GM19455 (cell line): ENCODE data around the gene SFSWAP.
"Not testable (repeated sequence)": the region's sequence is repeated elsewhere in the genome, so short reads cannot be mapped to it uniquely, and the experiment has no call there.

Experiments
- ATAC-seq: cut with Tn5 transposase; IDR thresholded peaks from one replicate; pipeline ENCODE4 v1.9.1; 2021; ENCODE audit not compliant: unreplicated experiment

The SFSWAP gene

DNA sequence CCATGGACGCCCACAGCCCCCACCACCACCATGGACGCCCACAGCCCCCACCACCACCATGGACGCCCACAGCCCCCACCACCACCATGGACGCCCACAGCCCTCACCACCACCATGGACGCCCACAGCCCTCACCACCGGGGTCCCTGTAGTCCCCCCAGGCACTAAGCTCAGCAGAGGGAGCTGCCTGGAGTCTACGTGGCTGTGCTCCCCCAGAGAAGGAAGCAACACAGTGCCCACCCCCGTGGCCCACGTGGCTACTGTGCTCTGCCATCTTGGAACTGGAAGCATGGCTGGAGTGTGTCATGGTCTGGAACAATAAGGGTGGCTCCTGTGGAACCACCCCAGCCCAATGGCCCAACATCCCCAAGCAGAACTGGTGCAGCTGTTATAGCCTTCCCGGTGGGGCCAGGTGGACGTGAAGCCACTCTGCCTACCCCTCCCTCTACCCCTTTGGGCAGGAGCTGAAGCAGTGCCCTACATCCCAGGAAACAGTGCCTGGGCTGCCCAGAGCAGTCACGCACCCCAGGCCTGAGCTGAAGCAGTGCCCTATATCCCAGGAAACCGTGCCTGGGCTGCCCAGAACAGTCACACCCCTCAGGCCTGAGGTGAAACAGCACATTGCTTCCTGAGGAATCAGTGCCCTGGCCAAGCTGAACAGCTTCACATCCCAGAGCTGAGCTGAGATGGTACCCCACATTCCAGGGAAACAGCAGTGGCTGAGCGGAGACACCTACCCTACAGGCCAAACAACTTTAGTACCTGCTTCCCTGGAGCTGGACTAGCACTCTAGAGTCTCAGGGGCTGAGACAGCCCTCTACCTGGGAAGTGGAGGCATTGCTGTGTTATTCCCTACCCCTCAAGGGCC, 9.0 kb upstream of the SFSWAP start:
- no peak for ATAC-seq

DNA sequence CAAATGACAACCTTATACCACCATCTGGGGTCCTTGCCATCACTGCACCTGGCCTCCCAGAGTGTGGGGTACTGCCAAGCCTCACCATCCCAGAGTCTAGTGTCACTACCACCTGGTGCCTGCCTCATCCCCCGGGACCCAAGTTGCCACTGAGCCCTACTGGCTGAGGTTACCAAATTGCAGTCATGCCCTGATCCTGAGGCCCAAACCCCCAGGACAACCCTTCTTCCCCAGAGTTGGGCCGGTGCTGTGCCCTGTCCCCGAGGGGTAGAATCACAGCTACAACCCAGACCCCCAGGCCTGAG, 8.4 kb upstream of the SFSWAP start:
- ATAC-seq: no peak

- ATAC-seq: no peak
Observed at GRCh38 chr12:131703161-131703560, 7.7 kb upstream of the SFSWAP start.

DNA sequence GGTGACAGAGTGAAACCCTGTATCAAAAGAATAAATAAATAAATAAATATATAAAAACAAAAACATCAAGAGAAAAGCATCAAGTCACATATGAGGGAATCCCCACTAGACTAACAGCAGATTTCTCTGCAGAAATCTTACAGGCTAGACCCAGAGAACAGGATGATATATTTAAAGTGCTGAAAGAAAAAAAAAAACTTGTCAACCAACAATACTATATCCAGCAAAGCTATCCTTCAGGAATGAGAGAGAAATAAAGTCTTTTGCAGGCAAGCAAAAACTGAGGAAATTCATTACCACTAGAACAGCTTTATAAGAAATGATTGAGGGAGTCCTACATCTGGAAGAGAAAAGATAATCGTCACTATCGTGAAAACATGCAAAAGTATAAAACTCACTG, 6.4 kb upstream of the SFSWAP start:
- ATAC-seq: no peak

GRCh38 chr12:131706709-131707108, 4.2 kb upstream of the SFSWAP start:
- ATAC-seq: not testable (repeated sequence)

- ATAC-seq: no peak
Observed at GRCh38 chr12:131709226-131709625, 1.7 kb upstream of the SFSWAP start.

- ATAC-seq: no peak
Observed at GRCh38 chr12:131711551-131712205, 788 bp downstream of the SFSWAP start.

GRCh38 chr12:131713349-131713748, 2.5 kb downstream of the SFSWAP start:
- ATAC-seq: no peak

GRCh38 chr12:131714759-131715158, 3.9 kb downstream of the SFSWAP start:
- no peak for ATAC-seq

DNA sequence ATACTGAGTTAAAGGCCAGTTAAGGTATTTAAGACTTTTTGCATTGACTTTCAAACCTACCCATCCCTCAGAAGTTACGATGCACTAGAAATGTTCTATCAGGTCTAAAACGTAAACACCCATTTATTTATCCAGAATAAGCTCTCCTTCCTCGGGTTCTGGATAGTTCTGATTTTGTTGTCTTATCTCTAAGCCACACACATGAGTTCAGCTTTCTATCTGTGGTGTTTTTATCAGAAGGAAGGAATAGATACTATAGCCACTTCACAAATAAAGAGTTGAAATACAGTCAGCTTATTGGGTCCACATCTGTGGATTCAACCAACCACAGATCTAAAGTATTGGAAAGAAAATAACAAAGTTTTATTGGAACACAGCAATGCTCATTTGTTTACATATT, 5.4 kb downstream of the SFSWAP start:
- no peak for ATAC-seq

GRCh38 chr12:131720241-131720640, 9.4 kb downstream of the SFSWAP start:
- no peak for ATAC-seq

DNA sequence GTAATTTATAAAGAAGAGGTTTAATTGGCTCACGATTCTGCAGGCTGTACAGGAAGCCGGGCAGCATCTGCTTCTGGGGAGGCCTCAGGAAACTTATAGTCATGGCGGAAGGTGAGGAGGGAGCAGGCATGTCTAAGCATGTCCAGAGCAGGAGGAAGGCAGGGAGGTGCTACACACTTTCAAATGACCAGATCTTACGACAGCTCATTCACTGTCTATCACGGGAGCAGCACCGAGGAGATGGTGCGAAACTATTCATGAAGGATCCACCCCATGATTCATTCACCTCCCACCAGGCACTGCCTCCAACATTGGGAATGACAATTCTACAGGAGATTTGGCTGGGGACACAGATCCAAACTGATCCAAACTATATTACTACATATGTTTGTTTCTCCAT, 10.0 kb downstream of the SFSWAP start:
- ATAC-seq: no peak

DNA sequence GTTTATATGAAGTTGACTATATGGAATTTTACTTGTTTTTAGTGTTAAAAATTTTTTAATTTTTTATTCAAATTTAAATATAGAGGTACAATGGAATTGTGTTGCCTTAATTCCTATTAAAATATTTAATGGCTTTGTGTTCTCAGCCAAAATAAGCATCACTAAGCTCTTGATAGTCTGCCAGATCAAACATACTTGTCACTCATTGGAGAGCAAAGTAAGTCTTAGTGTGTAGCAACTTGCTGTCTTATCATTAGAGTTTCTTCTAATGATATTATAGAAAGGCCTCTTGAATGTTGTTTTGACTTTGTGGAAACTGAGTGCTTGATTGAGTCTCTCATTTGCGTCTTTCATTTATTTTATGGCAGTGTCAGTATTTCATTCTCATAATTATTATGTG, 10.7 kb downstream of the SFSWAP start:
- ATAC-seq: no peak

DNA sequence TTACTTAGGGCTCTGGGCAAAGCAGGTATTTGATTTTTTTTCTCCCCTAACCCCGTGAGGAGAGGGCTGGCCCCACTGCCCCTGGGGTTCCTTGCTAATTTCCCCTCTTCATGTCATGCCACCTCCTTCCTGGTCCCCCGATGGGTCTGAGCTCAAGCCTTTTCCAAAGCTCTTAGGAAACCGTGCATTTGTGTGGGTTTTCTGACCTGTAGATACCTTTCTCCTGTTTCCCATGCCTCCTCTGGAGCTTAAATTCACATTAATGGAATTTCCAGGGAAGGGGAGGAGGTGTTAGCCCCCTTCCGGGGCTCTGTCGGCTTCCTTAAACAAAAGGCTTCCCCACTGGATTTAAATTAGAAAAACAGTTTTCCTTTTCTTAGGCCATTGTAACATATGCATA, 12.6 kb downstream of the SFSWAP start:
- no peak for ATAC-seq

- no peak for ATAC-seq
Observed at GRCh38 chr12:131724534-131724933, 13.6 kb downstream of the SFSWAP start.

DNA sequence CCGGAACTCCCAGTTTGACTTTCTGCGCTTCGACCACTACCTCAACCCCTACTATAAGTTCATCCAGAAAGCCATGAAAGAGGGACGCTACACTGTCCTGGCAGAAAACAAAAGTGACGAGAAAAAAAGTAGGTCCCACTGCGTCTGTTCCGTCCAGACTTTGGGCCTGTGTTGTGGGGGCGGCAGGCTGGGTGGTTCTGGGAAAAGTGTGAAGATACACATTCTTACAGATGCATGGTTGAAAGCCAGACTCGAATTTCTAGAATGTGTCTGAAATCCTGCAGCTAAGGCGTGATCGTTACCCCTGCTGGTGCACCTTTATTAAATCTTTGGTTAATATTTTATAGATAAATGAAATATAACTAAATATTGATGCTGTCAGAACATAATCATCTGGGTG, 14.6 kb downstream of the SFSWAP start:
- ATAC-seq: no peak

GRCh38 chr12:131728720-131729119, 17.8 kb downstream of the SFSWAP start:
- ATAC-seq: no peak

- no peak for ATAC-seq
Observed at GRCh38 chr12:131729254-131729955, 18.5 kb downstream of the SFSWAP start.

DNA sequence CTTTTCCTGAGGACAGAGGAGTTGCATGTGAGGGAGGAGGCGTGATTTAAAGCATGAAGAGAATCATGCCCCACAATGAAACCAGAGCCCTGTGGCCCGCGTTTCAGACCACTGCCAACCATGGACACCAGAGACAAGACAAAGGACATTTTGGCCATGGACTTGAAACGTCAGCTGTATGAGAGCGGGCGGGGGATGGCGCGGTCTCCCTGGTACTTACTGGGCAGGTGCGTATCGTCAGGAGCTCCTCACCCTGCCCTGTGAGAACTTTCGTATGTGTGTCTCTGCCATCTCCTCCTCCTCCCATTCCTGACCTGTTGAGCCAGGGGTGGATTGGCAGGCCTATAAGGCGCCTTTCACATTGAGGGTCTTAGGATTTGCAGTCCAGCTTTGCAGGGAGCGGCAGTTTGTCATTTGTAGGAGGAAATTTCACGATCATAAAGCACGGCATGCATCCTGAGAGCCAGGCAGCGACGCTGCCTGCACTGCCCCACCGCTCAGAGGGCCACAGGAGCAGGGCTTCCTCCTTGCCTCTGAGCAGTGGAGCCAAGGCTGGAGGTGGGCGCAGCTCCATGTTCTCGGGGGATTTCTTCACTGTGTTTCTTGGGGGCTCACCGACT, 22.2 kb downstream of the SFSWAP start:
- no peak for ATAC-seq

DNA sequence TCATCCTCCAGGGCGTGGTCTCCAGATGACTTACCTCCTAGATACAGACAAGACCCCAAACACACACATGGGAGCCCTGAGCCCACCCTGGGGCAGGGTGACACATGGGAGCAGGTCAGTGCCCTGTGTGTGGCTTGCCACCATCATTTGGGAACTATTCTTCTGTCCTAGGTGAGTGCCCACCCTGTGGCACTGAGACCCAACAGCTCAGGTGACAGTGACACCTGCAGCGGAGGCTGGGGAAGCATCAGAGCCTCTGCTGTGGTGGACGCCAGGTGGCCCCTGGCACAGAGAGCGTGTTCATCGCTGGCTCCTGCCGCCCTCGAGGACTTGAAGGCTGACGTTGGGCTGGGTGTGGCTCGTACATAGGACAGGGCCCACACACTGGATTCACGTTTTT, 23.0 kb downstream of the SFSWAP start:
- no peak for ATAC-seq

DNA sequence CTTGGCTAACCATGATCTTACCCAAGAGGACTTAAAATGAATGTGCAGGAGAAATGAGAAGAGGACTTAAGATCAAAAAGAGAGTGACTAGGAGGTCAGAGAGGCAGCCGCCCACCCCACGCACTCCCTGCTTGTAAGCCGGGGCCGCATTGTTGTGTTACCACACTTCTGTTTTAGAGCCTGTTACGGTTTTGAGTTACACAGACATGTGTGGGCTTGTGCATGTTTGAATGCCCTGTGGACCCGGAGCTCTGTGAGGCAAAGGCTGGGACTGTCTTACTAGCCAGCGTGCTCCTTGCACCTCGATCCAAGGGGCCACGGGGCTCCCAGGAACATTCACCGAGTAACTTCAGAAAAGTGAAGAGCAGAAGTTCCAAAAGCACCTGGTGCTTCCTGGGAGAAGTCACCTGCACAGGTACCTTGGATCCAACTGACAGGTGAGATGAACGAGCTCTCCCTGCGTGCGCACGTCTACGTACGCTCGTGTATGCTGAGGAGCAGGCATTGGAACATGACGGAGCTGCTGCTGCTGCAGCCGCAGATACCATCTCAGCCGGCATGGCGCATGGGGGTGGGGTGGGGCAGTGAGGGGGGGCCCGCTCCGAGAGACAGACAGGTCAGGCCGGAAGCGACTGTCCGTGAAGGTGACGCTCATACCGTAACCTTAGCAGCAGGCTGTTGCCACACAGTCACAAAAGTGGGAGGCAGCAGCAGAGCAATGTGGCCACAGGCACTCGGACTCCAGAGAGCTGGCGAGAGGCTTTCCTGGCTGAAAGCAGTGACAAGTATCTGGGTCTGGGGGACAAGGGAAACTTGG, 23.7 kb downstream of the SFSWAP start:
- ATAC-seq: no peak
